CD14-positive monocyte (primary cell): ENCODE data around the gene ELMO3. TPM values are rescaled to one million over a fixed set of nuclear protein-coding genes. Genes with fewer than 3 reads are reported as not detected.

Source experiments
- DNase-seq, 3 donors: peaks; one replicate each; pipeline ENCODE4 v3.0.0-alpha.2; 2011 to 2022
- H2AFZ ChIP-seq: 2 replicates; pipeline ENCODE4 v1.6.0; 2012; ENCODE audit warnings: mild to moderate bottlenecking, low read depth, low read length, inconsistent platforms; ENCODE audit not compliant: insufficient read depth, poor library complexity, severe bottlenecking
- H3K27ac ChIP-seq, 2 donors: 1 replicate in 1 of 2; 2 replicates in 1 of 2; pipeline ENCODE4 v1.5.1; 2012 to 2013; ENCODE audit warnings: low read length in 2 of 2, control low read depth in 1 of 2, inconsistent platforms in 1 of 2, low read depth in 1 of 2, mild to moderate bottlenecking in 1 of 2
- H3K27me3 ChIP-seq, 2 donors: one replicate each; pipeline versions ENCODE4 v1.6.0 to v1.6.1; 2011 to 2013; ENCODE audit warnings: low read length in 2 of 2; ENCODE audit not compliant: control insufficient read depth in 2 of 2, insufficient read depth in 2 of 2
- H3K36me3 ChIP-seq, 2 donors: replicated peaks in 1 of 2; 1 replicate in 1 of 2; 2 replicates in 1 of 2; pipeline versions ENCODE4 v1.5.1 to v1.6.1; 2012 to 2013; ENCODE audit warnings: low read length in 2 of 2, control low read depth in 1 of 2, inconsistent platforms in 1 of 2, mild to moderate bottlenecking in 1 of 2; ENCODE audit not compliant: insufficient read depth in 2 of 2, control insufficient read depth in 1 of 2
- H3K4me1 ChIP-seq, 2 donors: 1 replicate in 1 of 2; 2 replicates in 1 of 2; pipeline versions ENCODE4 v1.5.1 to v1.6.1; 2012 to 2013; ENCODE audit warnings: low read length in 2 of 2, control low read depth in 1 of 2, inconsistent platforms in 1 of 2, mild to moderate bottlenecking in 1 of 2, moderate library complexity in 1 of 2; ENCODE audit not compliant: insufficient read depth in 2 of 2, control insufficient read depth in 1 of 2
- H3K4me2 ChIP-seq: replicated peaks from 2 replicates; pipeline ENCODE3; 2012; ENCODE audit warnings: low read length, moderate library complexity, mild to moderate bottlenecking; ENCODE audit not compliant: poor library complexity, severe bottlenecking; ENCODE audit errors: extremely low read depth
- H3K4me3 ChIP-seq, 3 experiments: fragments of 200-600 bp in 1 of 3; sonication (generic) in 1 of 3; replicated peaks in 1 of 3; 1 replicate in 2 of 3; 2 replicates in 1 of 3; pipeline ENCODE4 v1.5.1; 2011 to 2013; ENCODE audit warnings: low read length in 3 of 3, mild to moderate bottlenecking in 3 of 3, control low read depth in 2 of 3, low read depth in 2 of 3, inconsistent platforms in 1 of 3, moderate library complexity in 1 of 3
- H3K79me2 ChIP-seq: 2 replicates; pipeline ENCODE4 v1.6.0; 2012; ENCODE audit warnings: mild to moderate bottlenecking, control low read depth, inconsistent platforms, low read length, moderate library complexity; ENCODE audit not compliant: insufficient read depth
- H3K9ac ChIP-seq: 2 replicates; pipeline ENCODE4 v1.6.0; 2017; ENCODE audit warnings: low read length, mild to moderate bottlenecking; ENCODE audit not compliant: insufficient read depth, poor library complexity, severe bottlenecking
- H3K9me3 ChIP-seq, 2 donors: replicated peaks in 1 of 2; 1 replicate in 1 of 2; 2 replicates in 1 of 2; pipeline versions ENCODE4 v1.5.1 to v1.6.1; 2012 to 2013; ENCODE audit warnings: low read length in 2 of 2, control low read depth in 1 of 2; ENCODE audit not compliant: control insufficient read depth in 1 of 2, insufficient read depth in 1 of 2
- H4K20me1 ChIP-seq: 2 replicates; pipeline ENCODE4 v1.6.0; 2012; ENCODE audit warnings: mild to moderate bottlenecking, low read length, control low read depth, moderate library complexity; ENCODE audit not compliant: insufficient read depth
- H3K27ac Mint-ChIP-seq, 7 donors: one replicate each; pipeline ENCODE4 v1.8.0; 2020; ENCODE audit warnings: mild to moderate bottlenecking in 7 of 7, mixed read lengths in 7 of 7, moderate library complexity in 6 of 7, inconsistent platforms in 2 of 7
- H3K27me3 Mint-ChIP-seq, 3 donors: one replicate each; pipeline ENCODE4 v1.8.0; 2021 to 2022; ENCODE audit warnings: low read depth in 3 of 3, mild to moderate bottlenecking in 3 of 3, mixed read lengths in 3 of 3, moderate library complexity in 3 of 3, inconsistent platforms in 1 of 3
- H3K36me3 Mint-ChIP-seq, 2 donors: one replicate each; pipeline ENCODE4 v1.8.0; 2020; ENCODE audit warnings: mixed read lengths in 2 of 2, inconsistent platforms in 1 of 2, mild to moderate bottlenecking in 1 of 2
- H3K4me1 Mint-ChIP-seq: one replicate; pipeline ENCODE4 v1.8.0; 2020; ENCODE audit warnings: mild to moderate bottlenecking, mixed read lengths
- H3K4me3 Mint-ChIP-seq, 2 donors: one replicate each; pipeline ENCODE4 v1.8.0; 2020; ENCODE audit warnings: mild to moderate bottlenecking in 2 of 2, mixed read lengths in 2 of 2, moderate library complexity in 1 of 2
- H3K9me3 Mint-ChIP-seq, 7 donors: one replicate each; pipeline ENCODE4 v1.8.0; 2020 to 2022; ENCODE audit warnings: mixed read lengths in 7 of 7, mild to moderate bottlenecking in 6 of 7, moderate library complexity in 6 of 7, inconsistent platforms in 2 of 7
- WGBS: methylation state at CpG from one replicate; pipeline ENCODE4 v1.1.5; 2013; ENCODE audit warnings: missing lambda C conversion rate; ENCODE audit not compliant: insufficient coverage; 5-methylcytosine and 5-hydroxymethylcytosine counted together
- intact Hi-C, 2 donors: fragments of 100-400 bp; cut with micrococcal nuclease; formaldehyde crosslinking; loops; one replicate each; pipeline versions ENCODE4 v1.15.0 to v1.15.1; 2023
- polyA plus RNA-seq, 3 donors: library from polyadenylated mRNA; depleted of rRNA in 1 of 3; unstranded in 2 of 3; stranded (reverse) in 1 of 3; fragments of 300-500 nt in 2 of 3; fragments of >200 nt in 1 of 3; fragmentation: Illumina TruSeq in 2 of 3; gene quantifications; 1 replicate in 2 of 3; 2 replicates in 1 of 3; pipeline ENCODE4 v1.2.3, GENCODE V29; 2012 to 2021
- TF ChIP-seq, protein P1 (sequence below): fragments of 200-600 bp; IDR thresholded peaks from one replicate; pipeline ENCODE4 v1.8.0; 2022; ENCODE audit warnings: antibody characterized with exemption, mild to moderate bottlenecking

ELMO3 gene
- polyA plus RNA-seq, 3 donors, result 0.15 to 7.0 TPM; not detected in 1

DNA sequence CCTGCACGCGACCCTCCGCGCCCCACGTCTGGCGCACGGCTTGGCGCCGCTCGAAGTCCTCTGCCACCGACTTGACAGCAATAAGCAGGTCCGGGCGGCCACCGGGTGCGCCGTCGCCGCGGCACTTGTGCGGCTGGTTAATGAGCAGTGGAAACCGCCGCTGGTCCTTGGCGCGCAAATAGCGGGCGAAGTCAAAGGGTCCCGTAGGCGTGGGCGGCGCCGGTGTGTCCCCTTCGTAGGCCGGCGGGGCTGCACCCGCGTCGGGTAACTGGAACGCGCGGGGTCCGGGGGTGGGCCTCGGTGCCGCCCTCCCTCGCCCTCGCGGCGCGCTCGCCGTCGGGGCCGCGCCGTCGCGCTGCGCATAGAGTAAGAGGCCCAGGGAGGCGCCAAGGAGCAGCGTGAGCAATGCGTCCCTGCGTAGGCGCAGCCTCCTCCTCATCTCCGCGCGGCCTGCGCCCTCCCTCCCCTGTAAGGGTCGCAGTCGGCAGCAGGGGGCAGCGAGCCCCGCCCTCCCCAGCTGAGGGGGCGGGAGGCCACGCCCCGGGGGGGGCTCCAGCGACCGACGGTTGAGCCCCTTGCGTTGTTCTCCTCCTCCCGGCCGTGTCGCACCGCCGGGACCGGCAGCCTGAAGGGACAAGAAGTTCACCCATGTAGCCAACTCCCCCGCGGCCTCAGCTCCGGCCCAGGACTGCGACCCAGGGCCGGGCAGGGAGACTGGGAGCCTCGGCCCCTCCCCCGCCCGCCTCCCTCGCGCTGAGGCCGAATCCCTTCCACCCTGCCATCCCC lies 48.7 kb upstream of the ELMO3 start:
- H3K4me3 Mint-ChIP-seq, result peak overlapping the region in 1 of 2 donors; percentile 77
- Histone ChIP-seq H3K9me3 (peaks cover 9 to 18% of the 10 kb centered on the region in 2 donors), H3K4me1 (peaks cover 12 to 23% of the 10 kb centered on the region in 2 donors), H2AFZ (peak overlapping the region; percentile 17), H3K79me2 (no peaks in the 10 kb centered on the region), H3K36me3 (peaks cover 37 to 40% of the 10 kb centered on the region in 2 donors), H3K27ac (no peak overlapping the region), H3K9ac (no peak overlapping the region), H3K4me2 (peak overlapping the region; percentile 66), H4K20me1 (peaks cover 86% of the 10 kb centered on the region), H3K4me3 (peak overlapping the region in 1 of 3 experiments; percentile 63), H3K27me3 (peaks cover 13 to 56% of the 10 kb centered on the region in 2 donors)
- peaks cover 15% of the 10 kb centered on the region for H3K4me1 Mint-ChIP-seq
- intact Hi-C loops, result no loop called here
- 10% methylated on average over 90 of the region's 94 CpGs for WGBS
- TF ChIP-seq, protein P1, sequence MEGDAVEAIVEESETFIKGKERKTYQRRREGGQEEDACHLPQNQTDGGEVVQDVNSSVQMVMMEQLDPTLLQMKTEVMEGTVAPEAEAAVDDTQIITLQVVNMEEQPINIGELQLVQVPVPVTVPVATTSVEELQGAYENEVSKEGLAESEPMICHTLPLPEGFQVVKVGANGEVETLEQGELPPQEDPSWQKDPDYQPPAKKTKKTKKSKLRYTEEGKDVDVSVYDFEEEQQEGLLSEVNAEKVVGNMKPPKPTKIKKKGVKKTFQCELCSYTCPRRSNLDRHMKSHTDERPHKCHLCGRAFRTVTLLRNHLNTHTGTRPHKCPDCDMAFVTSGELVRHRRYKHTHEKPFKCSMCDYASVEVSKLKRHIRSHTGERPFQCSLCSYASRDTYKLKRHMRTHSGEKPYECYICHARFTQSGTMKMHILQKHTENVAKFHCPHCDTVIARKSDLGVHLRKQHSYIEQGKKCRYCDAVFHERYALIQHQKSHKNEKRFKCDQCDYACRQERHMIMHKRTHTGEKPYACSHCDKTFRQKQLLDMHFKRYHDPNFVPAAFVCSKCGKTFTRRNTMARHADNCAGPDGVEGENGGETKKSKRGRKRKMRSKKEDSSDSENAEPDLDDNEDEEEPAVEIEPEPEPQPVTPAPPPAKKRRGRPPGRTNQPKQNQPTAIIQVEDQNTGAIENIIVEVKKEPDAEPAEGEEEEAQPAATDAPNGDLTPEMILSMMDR, result no peak
- no peak overlapping the region for H3K27ac Mint-ChIP-seq
- H3K27me3 Mint-ChIP-seq, result peaks cover 40 to 64% (median 55%) of the 10 kb centered on the region in 3 donors
- H3K36me3 Mint-ChIP-seq, result peaks cover 43 to 46% of the 10 kb centered on the region in 2 donors
- peaks cover 7 to 21% (median 12%) of the 10 kb centered on the region in 7 donors for H3K9me3 Mint-ChIP-seq
- no peak for DNase-seq

DNA sequence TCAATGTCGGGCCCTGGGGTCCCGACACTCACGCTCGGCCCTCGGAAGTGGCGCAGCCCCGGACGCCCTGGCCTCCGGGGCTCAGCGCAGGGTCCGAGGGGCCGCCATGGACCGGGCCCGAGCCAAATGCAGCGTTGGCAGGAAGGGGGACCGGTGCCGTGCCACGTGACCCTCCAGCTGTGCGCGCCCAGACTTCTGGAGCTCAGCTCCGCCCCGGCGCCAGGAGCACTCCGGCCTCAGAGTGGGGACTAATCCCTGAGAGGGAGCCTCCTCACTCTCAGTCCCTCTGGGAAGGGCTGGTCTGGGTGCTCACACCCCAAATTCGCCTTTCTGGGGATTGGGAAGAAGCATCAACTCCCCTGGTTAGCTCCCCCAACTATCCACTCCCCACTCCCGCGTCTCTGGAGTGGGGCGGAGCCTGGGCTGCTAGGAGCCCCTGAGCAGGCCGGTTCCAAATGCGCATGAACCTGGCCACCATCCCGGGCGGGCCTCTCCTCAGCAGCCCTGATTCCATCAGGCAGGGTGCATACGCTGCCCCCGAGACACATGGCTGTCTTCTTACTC lies 48.0 kb upstream of the ELMO3 start, which contains the start of gene B3GNT9:
Gene B3GNT9, minus strand, starts transcription at position 166 of the 564 bp plus-strand sequence. CDS start 513 bp downstream, outside the sequence.
- TF ChIP-seq, protein P1, result no peak
- intact Hi-C loops, result no loop called here
- H2AFZ ChIP-seq, result peak within 1 kb of the TSS; percentile 17
- H3K9ac ChIP-seq, result no peak within 1 kb of the TSS
- Mint-ChIP-seq H3K4me1 (peaks cover 18% of the 10 kb centered on the region), H3K4me3 (peak within 1 kb of the TSS; percentile 27 to 77), H3K9me3 (peaks cover 7 to 22% (median 12%) of the 10 kb centered on the region in 7 donors), H3K27me3 (peaks cover 45 to 71% (median 58%) of the 10 kb centered on the region in 3 donors), H3K36me3 (peaks cover 36 to 39% of the 10 kb centered on the region in 2 donors), H3K27ac (no peak within 1 kb of the TSS)
- H3K36me3 ChIP-seq, result peaks cover 30 to 33% of the 10 kb centered on the region in 2 donors
- peaks cover 13 to 61% of the 10 kb centered on the region in 2 donors for H3K27me3 ChIP-seq
- no peak within 1 kb of the TSS for H3K27ac ChIP-seq
- H4K20me1 ChIP-seq, result peaks cover 86% of the 10 kb centered on the region
- no peaks in the 10 kb centered on the region for H3K79me2 ChIP-seq
- peaks cover 9 to 18% of the 10 kb centered on the region in 2 donors for H3K9me3 ChIP-seq
- H3K4me3 ChIP-seq, result peak within 1 kb of the TSS in 1 of 3 experiments; percentile 63
- peak within 1 kb of the TSS; percentile 66 for H3K4me2 ChIP-seq
- DNase-seq, result no peak
- 2% methylated on average over 33 of the region's 34 CpGs for WGBS
- peaks cover 15 to 30% of the 10 kb centered on the region in 2 donors for H3K4me1 ChIP-seq
